Endothelial cell of umbilical vein (primary cell): ENCODE results near the gene AP2B1. TPM values are rescaled to one million over a fixed set of nuclear protein-coding genes. Genes with fewer than 3 reads are reported as not detected.

Source experiments
- BruUV-seq: library from RNA; stranded (reverse); fragments of 400-500 nt; replicated peaks from 2 replicates; lab custom pipeline; 2021; lab: Mats Ljungman, UMichigan
- CTCF ChIA-PET: fragments of 300-600, 350-600 bp; sonication (Branson Sonifier 250); formaldehyde crosslinking; loops from one replicate; lab custom pipeline; 2021; ENCODE audit warnings: antibody characterized with exemption, inconsistent platforms; lab: Charles Lee
- POLR2A ChIA-PET: fragments of 300-600, 350-600 bp; sonication (Branson Sonifier 250); formaldehyde crosslinking; loops from one replicate; lab custom pipeline; 2021; ENCODE audit warnings: antibody characterized with exemption, inconsistent platforms; lab: Charles Lee
- DNase-seq: peaks from one replicate; pipeline ENCODE4 v3.0.0-alpha.2; 2011; ENCODE audit warnings: low read depth, low spot score
- FAIRE-seq: peaks from 2 replicates; lab custom pipeline; 2011; peaks lifted over from hg19 to GRCh38; lab: Jason Lieb, UNC
- H2AFZ ChIP-seq: 2 replicates; pipeline ENCODE4 v1.6.0; 2012; ENCODE audit warnings: low read depth, low read length, control low read depth, inconsistent platforms
- H3K27ac ChIP-seq: 2 replicates; pipeline ENCODE4 v1.5.1; 2011; ENCODE audit warnings: low read depth, mild to moderate bottlenecking, control low read depth, low read length, moderate library complexity; ENCODE audit not compliant: insufficient read depth
- H3K27me3 ChIP-seq, 2 experiments: 2 replicates each; pipeline versions ENCODE4 v1.6.0 to v1.6.1; 2011; ENCODE audit warnings: low read length in 2 of 2, mixed read lengths in 1 of 2; ENCODE audit not compliant: control insufficient read depth in 2 of 2, insufficient read depth in 2 of 2
- H3K36me3 ChIP-seq, 2 experiments: 2 replicates in 1 of 2; 3 replicates in 1 of 2; pipeline ENCODE4 v1.5.1; 2011; ENCODE audit warnings: low read length in 2 of 2, mild to moderate bottlenecking in 1 of 2, moderate library complexity in 1 of 2; ENCODE audit not compliant: control insufficient read depth in 2 of 2, insufficient read depth in 2 of 2; ENCODE audit errors: extremely low read depth in 1 of 2
- H3K4me1 ChIP-seq: 3 replicates; pipeline ENCODE4 v1.5.1; 2011; ENCODE audit warnings: mild to moderate bottlenecking, low read length; ENCODE audit not compliant: control insufficient read depth, insufficient read depth; ENCODE audit errors: extremely low read depth
- H3K4me2 ChIP-seq: 2 replicates; pipeline ENCODE4 v1.6.1; 2011; ENCODE audit warnings: low read length, control low read depth, mixed read lengths; ENCODE audit not compliant: insufficient read depth
- H3K4me3 ChIP-seq, 3 experiments: fragments of 200-600 bp in 1 of 3; sonication (generic), shearing (Covaris generic) in 1 of 3; replicated peaks in 1 of 3; 2 replicates each; pipeline ENCODE4 v1.5.1; 2011 to 2016; ENCODE audit warnings: control low read depth in 3 of 3, low read length in 3 of 3, mild to moderate bottlenecking in 2 of 3, inconsistent platforms in 1 of 3, low read depth in 1 of 3, moderate library complexity in 1 of 3; ENCODE audit not compliant: insufficient read depth in 1 of 3
- H3K79me2 ChIP-seq: 2 replicates; pipeline ENCODE4 v1.6.0; 2012; ENCODE audit warnings: low read length, inconsistent platforms; ENCODE audit not compliant: control insufficient read depth, insufficient read depth
- H3K9ac ChIP-seq: replicated peaks from 2 replicates; pipeline ENCODE3; 2011; ENCODE audit warnings: low read length, control low read depth; ENCODE audit not compliant: insufficient read depth; ENCODE audit errors: extremely low read depth
- H3K9me1 ChIP-seq: replicated peaks from 3 replicates; pipeline ENCODE4 v1.6.0; 2011; ENCODE audit warnings: mild to moderate bottlenecking, low read length; ENCODE audit not compliant: control insufficient read depth, insufficient read depth; ENCODE audit errors: extremely low read depth
- H3K9me3 ChIP-seq: replicated peaks from 2 replicates; pipeline ENCODE4 v1.5.1; 2012; ENCODE audit warnings: low read length, inconsistent platforms; ENCODE audit not compliant: control insufficient read depth, insufficient read depth
- H4K20me1 ChIP-seq: replicated peaks from 2 replicates; pipeline ENCODE3; 2011; ENCODE audit warnings: mild to moderate bottlenecking, low read length; ENCODE audit not compliant: control insufficient read depth, insufficient read depth; ENCODE audit errors: extremely low read depth
- EZH2 ChIP-seq: IDR thresholded peaks from 2 replicates; pipeline ENCODE4 v1.6.1; 2012; ENCODE audit warnings: borderline replicate concordance, low read depth, mild to moderate bottlenecking, moderate library complexity, low read length, inconsistent platforms; ENCODE audit not compliant: severe bottlenecking
- FOS ChIP-seq: IDR thresholded peaks from 2 replicates; pipeline ENCODE4 v1.6.1; 2011; ENCODE audit warnings: mild to moderate bottlenecking, low read length, moderate library complexity, borderline replicate concordance; ENCODE audit not compliant: insufficient read depth
- GATA2 ChIP-seq: IDR thresholded peaks from 2 replicates; pipeline ENCODE4 v1.7.0; 2011; ENCODE audit warnings: low read depth, mild to moderate bottlenecking, moderate library complexity, mixed read lengths, low read length; ENCODE audit not compliant: insufficient read length, insufficient read depth
- JUN ChIP-seq: IDR thresholded peaks from 2 replicates; pipeline ENCODE4 v1.6.1; 2011; ENCODE audit warnings: borderline replicate concordance, low read depth; ENCODE audit not compliant: insufficient read length, insufficient read depth
- MAX ChIP-seq: IDR thresholded peaks from 2 replicates; pipeline ENCODE4 v1.6.1; 2011; ENCODE audit not compliant: insufficient read depth, insufficient read length
- MYC ChIP-seq: IDR thresholded peaks from one replicate; pipeline ENCODE4 v1.6.1; 2011; ENCODE audit warnings: mild to moderate bottlenecking, low read depth, low read length
- POLR2A ChIP-seq: IDR thresholded peaks from 2 replicates; pipeline ENCODE4 v1.6.1; 2012; ENCODE audit warnings: low read depth, mild to moderate bottlenecking, control low read depth, low read length
- POLR2AphosphoS5 ChIP-seq: IDR thresholded peaks from 2 replicates; pipeline ENCODE4 v1.6.1; 2012; ENCODE audit warnings: low read depth, mild to moderate bottlenecking, control low read depth, low read length, moderate library complexity; ENCODE audit not compliant: insufficient read depth
- dilution Hi-C: fragments of 300-500 bp; cut with MboI; formaldehyde crosslinking; loops from one replicate; pipeline ENCODE4 v1.15.0; 2019; ENCODE audit warnings: low sequenced_read_pairs; ENCODE audit not compliant: extremely low pct_ligation_motif_present
- intact Hi-C: fragments of 100-400 bp; cut with micrococcal nuclease; formaldehyde crosslinking; loops from one replicate; pipeline ENCODE4 v1.10.0; 2022
- polyA plus RNA-seq, 4 experiments: library from polyadenylated mRNA; depleted of rRNA in 3 of 4; stranded (reverse) in 3 of 4; unstranded in 1 of 4; fragments of >200 nt; gene quantifications; 2 replicates each; pipeline versions ENCODE4 v1.2.1 to v1.2.3, GENCODE V29; 2011 to 2012; ENCODE audit warnings: missing spikeins in 1 of 4
- total RNA-seq: library from RNA; stranded (reverse); gene quantifications from 2 replicates; pipeline ENCODE4 v1.2.3, GENCODE V29; 2021
- TF ChIP-seq, protein P1 (sequence below), 2 donors: IDR thresholded peaks; 1 replicate in 1 of 2; 2 replicates in 1 of 2; pipeline ENCODE4 v1.5.1; 2011; ENCODE audit warnings: low read length in 2 of 2, mild to moderate bottlenecking in 2 of 2, moderate library complexity in 2 of 2, control low read depth in 1 of 2, inconsistent platforms in 1 of 2, low read depth in 1 of 2; ENCODE audit not compliant: insufficient read depth in 1 of 2; ENCODE audit errors: extremely low read depth in 1 of 2

The AP2B1 gene
- total and polyA plus RNA-seq, 2 donors (not counting 3 experiments of a cell fraction or from before 2014, with no cell fraction given): 106 to 198 TPM

DNA sequence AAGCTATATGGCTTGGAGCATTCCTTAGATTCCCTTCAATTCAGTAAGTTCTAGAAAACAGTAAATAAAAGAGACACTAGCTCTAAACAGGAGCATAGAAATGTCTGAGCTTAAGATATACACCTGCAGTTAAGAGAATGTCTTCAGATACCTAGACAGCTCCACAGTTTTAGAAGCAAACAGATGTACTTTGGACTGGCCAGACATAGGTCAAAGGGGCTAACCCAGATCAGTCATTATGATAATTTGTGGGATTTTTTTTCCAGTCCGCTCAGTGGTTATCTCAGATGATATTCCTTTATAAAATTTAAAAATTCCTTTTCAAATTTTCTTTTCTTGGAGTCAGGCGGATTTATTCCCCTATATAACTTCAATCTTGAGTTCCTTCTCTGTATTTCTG, 78.5 kb downstream of the AP2B1 start:
- no peak for DNase-seq
- intact Hi-C loops (no loop called here), dilution Hi-C loops (no loop called here)
- Histone ChIP-seq H3K27me3 (no peaks in the 10 kb centered on the region), H3K79me2 (no peaks in the 10 kb centered on the region), H3K4me2 (no peak overlapping the region), H3K9me3 (no peaks in the 10 kb centered on the region), H3K27ac (no peak overlapping the region), H3K9me1 (no peaks in the 10 kb centered on the region), H3K9ac (no peak overlapping the region), H2AFZ (no peak overlapping the region), H4K20me1 (no peaks in the 10 kb centered on the region), H3K4me1 (no peaks in the 10 kb centered on the region), H3K4me3 (no peak overlapping the region), H3K36me3 (peaks cover 1 to 11% of the 10 kb centered on the region in 2 experiments)
- no peak for FAIRE-seq
- BruUV-seq: no TSS peak
- CTCF ChIA-PET: interaction anchor here (1.2 to 3.4 kb wide), 5 partner anchors 13 to 99 kb away, joined by 3 to 12 read pairs (median 4); no protein-coding TSS in a partner anchor
- no peak for TF ChIP-seq MAX
- TF ChIP-seq EZH2: no peak
- no peak for TF ChIP-seq GATA2
- TF ChIP-seq, protein P1, sequence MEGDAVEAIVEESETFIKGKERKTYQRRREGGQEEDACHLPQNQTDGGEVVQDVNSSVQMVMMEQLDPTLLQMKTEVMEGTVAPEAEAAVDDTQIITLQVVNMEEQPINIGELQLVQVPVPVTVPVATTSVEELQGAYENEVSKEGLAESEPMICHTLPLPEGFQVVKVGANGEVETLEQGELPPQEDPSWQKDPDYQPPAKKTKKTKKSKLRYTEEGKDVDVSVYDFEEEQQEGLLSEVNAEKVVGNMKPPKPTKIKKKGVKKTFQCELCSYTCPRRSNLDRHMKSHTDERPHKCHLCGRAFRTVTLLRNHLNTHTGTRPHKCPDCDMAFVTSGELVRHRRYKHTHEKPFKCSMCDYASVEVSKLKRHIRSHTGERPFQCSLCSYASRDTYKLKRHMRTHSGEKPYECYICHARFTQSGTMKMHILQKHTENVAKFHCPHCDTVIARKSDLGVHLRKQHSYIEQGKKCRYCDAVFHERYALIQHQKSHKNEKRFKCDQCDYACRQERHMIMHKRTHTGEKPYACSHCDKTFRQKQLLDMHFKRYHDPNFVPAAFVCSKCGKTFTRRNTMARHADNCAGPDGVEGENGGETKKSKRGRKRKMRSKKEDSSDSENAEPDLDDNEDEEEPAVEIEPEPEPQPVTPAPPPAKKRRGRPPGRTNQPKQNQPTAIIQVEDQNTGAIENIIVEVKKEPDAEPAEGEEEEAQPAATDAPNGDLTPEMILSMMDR (IDR thresholded peaks at IDR 0.05; ENCODE audit: extremely low read depth in 1 of 2, insufficient read depth in 1 of 2, low read depth in 1 of 2, low read length in 2 of 2): no peak
- TF ChIP-seq POLR2A: no peak
- TF ChIP-seq POLR2AphosphoS5: no peak
- no peak for TF ChIP-seq MYC
- TF ChIP-seq FOS: no peak
- TF ChIP-seq JUN: no peak
- POLR2A ChIA-PET: no interaction called here
